Omental fat pad (tissue), 4 donors: ENCODE results near the gene THSD1. TPM values are rescaled to one million over a fixed set of nuclear protein-coding genes. Genes with fewer than 3 reads are reported as not detected.
A peak's percentile ranks its signal among the peaks of the same experiment; 100 is the strongest.
"Not testable (repeated sequence)": the region's sequence is repeated elsewhere in the genome, so short reads cannot be mapped to it uniquely, and the experiment has no call there.

ENCODE experiments used
- ATAC-seq: fragments of 150-250 bp; one replicate; pipeline ENCODE4 v1.9.1; 2016; ENCODE audit warnings: mild to moderate bottlenecking, moderate library complexity; ENCODE audit not compliant: low FRiP score
- DNase-seq: peaks from one replicate; pipeline ENCODE4 v3.0.0-alpha.2; 2019; ENCODE audit warnings: low spot score
- CTCF ChIP-seq, 3 donors: fragments of 450-650 bp; IDR thresholded peaks; one replicate each; pipeline ENCODE4 v1.5.1; 2016 to 2017; ENCODE audit warnings: antibody characterized with exemption in 3 of 3, mild to moderate bottlenecking in 3 of 3, moderate library complexity in 2 of 3
- total RNA-seq, 4 donors: library from RNA; depleted of rRNA; stranded (reverse); fragments of >200 nt; gene quantifications; one replicate each; pipeline ENCODE4 v1.1.0, GENCODE V29; 2016

Gene THSD1
- total RNA-seq, 4 donors from 2014 or later: 2.8 to 21.6 (median 4.2) TPM

- ATAC-seq (no peak), DNase-seq (no peak)
- TF ChIP-seq CTCF (IDR thresholded peaks at IDR 0.05): no peak
Measured at GRCh38 chr13:52356327-52356726, 49.6 kb downstream of the THSD1 start.

GRCh38 chr13:52353193-52353592 is 52.8 kb downstream of the THSD1 start:
- no peak for TF ChIP-seq CTCF (IDR thresholded peaks at IDR 0.05)
- peak; percentile 31 for ATAC-seq
- DNase-seq: no peak

GRCh38 chr13:52348983-52349780 is 56.8 kb downstream of the THSD1 start:
- ATAC-seq (peak; percentile 70), DNase-seq (no peak)
- no peak for TF ChIP-seq CTCF (IDR thresholded peaks at IDR 0.05)

GRCh38 chr13:52348071-52348470 is 57.9 kb downstream of the THSD1 start:
- ATAC-seq (peak; percentile 34), DNase-seq (no peak)
- no peak for TF ChIP-seq CTCF (IDR thresholded peaks at IDR 0.05)

- ATAC-seq (no peak), DNase-seq (no peak)
- TF ChIP-seq CTCF (IDR thresholded peaks at IDR 0.05): no peak
Measured at GRCh38 chr13:52345631-52346251, 60.2 kb downstream of the THSD1 start.

GRCh38 chr13:52345048-52345447 is 60.9 kb downstream of the THSD1 start:
- ATAC-seq (no peak), DNase-seq (no peak)
- TF ChIP-seq CTCF (IDR thresholded peaks at IDR 0.05): no peak

GRCh38 chr13:52344108-52344507 is 61.9 kb downstream of the THSD1 start:
- ATAC-seq (no peak), DNase-seq (no peak)
- no peak for TF ChIP-seq CTCF (IDR thresholded peaks at IDR 0.05)

- ATAC-seq: not testable (repeated sequence)
Measured at GRCh38 chr13:52342203-52342602, 63.8 kb downstream of the THSD1 start.

GRCh38 chr13:52337828-52338455 is 68.0 kb downstream of the THSD1 start:
- ATAC-seq, DNase-seq: not testable (repeated sequence)

More at GRCh38 chr13:52342203-52342602, 63.8 kb downstream of the THSD1 start:
- not testable (repeated sequence) for DNase-seq

GRCh38 chr13:52334107-52334506 is 71.9 kb downstream of the THSD1 start:
- not testable (repeated sequence) for ATAC-seq, DNase-seq
